ENCODE results near the gene SPSB1.

- TF ChIP-seq CTCF (IDR thresholded peaks at IDR 0.05) (no peak), POLR2A (IDR thresholded peaks at IDR 0.05) (no peak)
These were observed 34.8 kb upstream of the SPSB1 start for GRCh38 chr1:9257851-9258250.
